Mammary epithelial cell (primary cell): ENCODE data around the gene GRID1.

Experiments
- EZH2 ChIP-seq: IDR thresholded peaks from 2 replicates; pipeline ENCODE4 v1.6.1; 2012; ENCODE audit warnings: low read length, inconsistent platforms, borderline replicate concordance
- TF ChIP-seq, protein P1 (sequence below), 2 donors: IDR thresholded peaks in 1 of 2; conservative IDR thresholded peaks in 1 of 2; 2 replicates each; pipeline ENCODE4 v1.5.1; 2011 to 2012; ENCODE audit warnings: inconsistent platforms in 2 of 2, low read length in 2 of 2, mild to moderate bottlenecking in 2 of 2, control low read depth in 1 of 2, low read depth in 1 of 2; ENCODE audit not compliant: insufficient read depth in 1 of 2; ENCODE audit errors: extremely low read depth in 1 of 2

DNA sequence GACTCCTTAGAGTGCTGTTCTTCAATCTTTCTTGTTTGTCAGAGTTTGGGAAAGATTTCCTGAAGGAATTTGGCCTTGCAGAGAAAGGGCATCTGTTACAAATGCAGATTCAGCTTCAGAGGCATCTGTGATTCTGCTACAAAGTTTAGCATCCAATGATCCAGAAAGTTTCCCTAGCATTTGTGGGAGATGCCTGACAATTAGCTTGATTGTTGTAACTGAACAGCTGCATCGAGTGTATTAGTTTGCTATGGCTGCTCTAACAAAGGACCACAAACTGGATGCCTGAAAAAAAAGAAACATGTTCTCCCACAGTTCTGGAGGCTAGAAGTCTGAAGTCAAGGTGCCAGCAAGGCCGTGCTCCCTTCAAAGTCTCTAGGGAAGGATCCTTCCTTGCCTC, 365.1 kb downstream of the GRID1 start:
- TF ChIP-seq, protein P1, sequence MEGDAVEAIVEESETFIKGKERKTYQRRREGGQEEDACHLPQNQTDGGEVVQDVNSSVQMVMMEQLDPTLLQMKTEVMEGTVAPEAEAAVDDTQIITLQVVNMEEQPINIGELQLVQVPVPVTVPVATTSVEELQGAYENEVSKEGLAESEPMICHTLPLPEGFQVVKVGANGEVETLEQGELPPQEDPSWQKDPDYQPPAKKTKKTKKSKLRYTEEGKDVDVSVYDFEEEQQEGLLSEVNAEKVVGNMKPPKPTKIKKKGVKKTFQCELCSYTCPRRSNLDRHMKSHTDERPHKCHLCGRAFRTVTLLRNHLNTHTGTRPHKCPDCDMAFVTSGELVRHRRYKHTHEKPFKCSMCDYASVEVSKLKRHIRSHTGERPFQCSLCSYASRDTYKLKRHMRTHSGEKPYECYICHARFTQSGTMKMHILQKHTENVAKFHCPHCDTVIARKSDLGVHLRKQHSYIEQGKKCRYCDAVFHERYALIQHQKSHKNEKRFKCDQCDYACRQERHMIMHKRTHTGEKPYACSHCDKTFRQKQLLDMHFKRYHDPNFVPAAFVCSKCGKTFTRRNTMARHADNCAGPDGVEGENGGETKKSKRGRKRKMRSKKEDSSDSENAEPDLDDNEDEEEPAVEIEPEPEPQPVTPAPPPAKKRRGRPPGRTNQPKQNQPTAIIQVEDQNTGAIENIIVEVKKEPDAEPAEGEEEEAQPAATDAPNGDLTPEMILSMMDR (conservative IDR thresholded peaks at IDR 0.05 in 1 of 2, IDR thresholded peaks at IDR 0.05 in 1 of 2; ENCODE audit: extremely low read depth in 1 of 2, insufficient read depth in 1 of 2, low read depth in 1 of 2, low read length in 2 of 2), result no peak
- no peak for TF ChIP-seq EZH2
